ENCODE results near the gene ATAT1. TPM values are rescaled to one million over a fixed set of nuclear protein-coding genes. Genes with fewer than 3 reads are reported as not detected.

Gene ATAT1
- total and polyA plus RNA-seq, 9 of the 15 experiments (the other 6 are each of a cell fraction or from before 2014, with no cell fraction given) = 0.65 to 5.8 (median 1.6) TPM

DNA sequence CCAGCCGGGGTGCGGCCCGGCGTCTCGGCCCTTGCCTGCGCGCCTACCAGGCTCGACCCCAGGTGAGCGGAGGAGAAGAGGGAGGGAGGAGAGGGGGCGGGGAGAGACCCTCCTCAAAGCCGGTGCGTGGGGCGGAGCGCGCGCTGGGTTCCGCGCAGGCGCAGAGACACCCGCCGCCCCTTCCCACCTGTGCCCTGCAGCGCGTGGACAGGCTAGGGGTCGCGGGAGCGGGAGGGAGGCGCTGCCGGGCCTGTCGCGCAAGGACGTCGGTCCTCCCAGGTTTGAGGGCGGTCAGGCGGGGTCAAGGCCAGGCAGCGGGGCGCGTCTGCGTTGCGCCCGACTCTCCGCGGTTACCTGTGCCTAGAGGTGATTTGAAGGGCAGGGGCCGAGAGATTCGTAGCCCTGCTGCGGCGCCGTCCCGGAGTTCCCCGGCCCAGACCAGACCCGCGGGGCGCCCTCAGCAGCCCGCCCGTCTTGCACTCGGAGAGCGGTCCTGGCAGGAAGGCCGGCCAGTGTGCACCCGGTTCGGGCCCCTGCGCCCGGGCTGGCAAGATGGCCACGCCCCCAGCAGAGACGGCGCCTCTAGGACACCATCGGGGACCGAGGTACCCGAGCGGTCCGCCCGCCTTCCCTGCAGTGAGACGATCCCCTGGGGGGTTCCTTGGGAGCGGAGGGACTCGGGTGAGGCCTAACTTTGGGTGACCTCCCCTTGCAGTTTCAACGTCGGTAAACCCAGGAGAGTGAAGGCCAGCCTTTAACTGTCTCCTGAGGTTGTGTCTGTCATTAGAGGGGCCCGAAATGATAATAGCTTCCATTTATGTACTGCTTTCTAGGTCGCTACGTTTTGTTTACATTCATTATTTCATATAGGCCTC, 20.8 kb downstream of the ATAT1 start (continued):
- TF ChIP-seq STAG1 (CRISPR knock-in tag; IDR thresholded peaks at IDR 0.05; ENCODE audit: borderline replicate concordance) (peak; percentile 53; the same call in 1 of the 2 replicates), POLR2AphosphoS2 (IDR thresholded peaks at IDR 0.05; ENCODE audit: low read length) (no peak), NR2F6 (CRISPR knock-in tag; IDR thresholded peaks at IDR 0.05) (no peak), HNRNPH1 (optimal IDR thresholded peaks at IDR 0.05; ENCODE audit: low read depth, low read length) (peak; percentile 39), ZNF140 (CRISPR knock-in tag; IDR thresholded peaks at IDR 0.05) (no peak), SRSF7 (optimal IDR thresholded peaks at IDR 0.05; ENCODE audit: low read depth, low read length) (peak; percentile 22), HSF4 (CRISPR knock-in tag; IDR thresholded peaks at IDR 0.05; ENCODE audit: borderline replicate concordance) (no peak), NFIC (IDR thresholded peaks at IDR 0.05) (no peak; the same call in 1 of the 2 replicates), ZNF134 (CRISPR knock-in tag; conservative IDR thresholded peaks at IDR 0.05) (0 out of 2 replicates have a peak, but pooled peaks have one; percentile 5), FOXJ2 (tag; IDR thresholded peaks at IDR 0.05) (no peak), ZNF12 (CRISPR knock-in tag; IDR thresholded peaks at IDR 0.05) (peak; percentile 74; the same call in 1 of the 2 replicates), ARNT (IDR thresholded peaks at IDR 0.05) (no peak), ZNF354B (CRISPR knock-in tag; IDR thresholded peaks at IDR 0.05) (no peak), DACH1 (IDR thresholded peaks at IDR 0.05; ENCODE audit: partially characterized antibody) (no peak)
- TF ChIP-seq, protein P1, sequence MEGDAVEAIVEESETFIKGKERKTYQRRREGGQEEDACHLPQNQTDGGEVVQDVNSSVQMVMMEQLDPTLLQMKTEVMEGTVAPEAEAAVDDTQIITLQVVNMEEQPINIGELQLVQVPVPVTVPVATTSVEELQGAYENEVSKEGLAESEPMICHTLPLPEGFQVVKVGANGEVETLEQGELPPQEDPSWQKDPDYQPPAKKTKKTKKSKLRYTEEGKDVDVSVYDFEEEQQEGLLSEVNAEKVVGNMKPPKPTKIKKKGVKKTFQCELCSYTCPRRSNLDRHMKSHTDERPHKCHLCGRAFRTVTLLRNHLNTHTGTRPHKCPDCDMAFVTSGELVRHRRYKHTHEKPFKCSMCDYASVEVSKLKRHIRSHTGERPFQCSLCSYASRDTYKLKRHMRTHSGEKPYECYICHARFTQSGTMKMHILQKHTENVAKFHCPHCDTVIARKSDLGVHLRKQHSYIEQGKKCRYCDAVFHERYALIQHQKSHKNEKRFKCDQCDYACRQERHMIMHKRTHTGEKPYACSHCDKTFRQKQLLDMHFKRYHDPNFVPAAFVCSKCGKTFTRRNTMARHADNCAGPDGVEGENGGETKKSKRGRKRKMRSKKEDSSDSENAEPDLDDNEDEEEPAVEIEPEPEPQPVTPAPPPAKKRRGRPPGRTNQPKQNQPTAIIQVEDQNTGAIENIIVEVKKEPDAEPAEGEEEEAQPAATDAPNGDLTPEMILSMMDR (IDR thresholded peaks at IDR 0.05 in 2 of 3, conservative IDR thresholded peaks at IDR 0.05 in 1 of 3; ENCODE audit: insufficient read depth in 2 of 3, low read depth in 1 of 3, low read length in 3 of 3) = no peak
- TF ChIP-seq, protein P2, sequence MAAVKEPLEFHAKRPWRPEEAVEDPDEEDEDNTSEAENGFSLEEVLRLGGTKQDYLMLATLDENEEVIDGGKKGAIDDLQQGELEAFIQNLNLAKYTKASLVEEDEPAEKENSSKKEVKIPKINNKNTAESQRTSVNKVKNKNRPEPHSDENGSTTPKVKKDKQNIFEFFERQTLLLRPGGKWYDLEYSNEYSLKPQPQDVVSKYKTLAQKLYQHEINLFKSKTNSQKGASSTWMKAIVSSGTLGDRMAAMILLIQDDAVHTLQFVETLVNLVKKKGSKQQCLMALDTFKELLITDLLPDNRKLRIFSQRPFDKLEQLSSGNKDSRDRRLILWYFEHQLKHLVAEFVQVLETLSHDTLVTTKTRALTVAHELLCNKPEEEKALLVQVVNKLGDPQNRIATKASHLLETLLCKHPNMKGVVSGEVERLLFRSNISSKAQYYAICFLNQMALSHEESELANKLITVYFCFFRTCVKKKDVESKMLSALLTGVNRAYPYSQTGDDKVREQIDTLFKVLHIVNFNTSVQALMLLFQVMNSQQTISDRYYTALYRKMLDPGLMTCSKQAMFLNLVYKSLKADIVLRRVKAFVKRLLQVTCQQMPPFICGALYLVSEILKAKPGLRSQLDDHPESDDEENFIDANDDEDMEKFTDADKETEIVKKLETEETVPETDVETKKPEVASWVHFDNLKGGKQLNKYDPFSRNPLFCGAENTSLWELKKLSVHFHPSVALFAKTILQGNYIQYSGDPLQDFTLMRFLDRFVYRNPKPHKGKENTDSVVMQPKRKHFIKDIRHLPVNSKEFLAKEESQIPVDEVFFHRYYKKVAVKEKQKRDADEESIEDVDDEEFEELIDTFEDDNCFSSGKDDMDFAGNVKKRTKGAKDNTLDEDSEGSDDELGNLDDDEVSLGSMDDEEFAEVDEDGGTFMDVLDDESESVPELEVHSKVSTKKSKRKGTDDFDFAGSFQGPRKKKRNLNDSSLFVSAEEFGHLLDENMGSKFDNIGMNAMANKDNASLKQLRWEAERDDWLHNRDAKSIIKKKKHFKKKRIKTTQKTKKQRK (IDR thresholded peaks at IDR 0.05; ENCODE audit: borderline replicate concordance, low read depth, low read length) = no peak
- TF ChIP-seq, protein P3, sequence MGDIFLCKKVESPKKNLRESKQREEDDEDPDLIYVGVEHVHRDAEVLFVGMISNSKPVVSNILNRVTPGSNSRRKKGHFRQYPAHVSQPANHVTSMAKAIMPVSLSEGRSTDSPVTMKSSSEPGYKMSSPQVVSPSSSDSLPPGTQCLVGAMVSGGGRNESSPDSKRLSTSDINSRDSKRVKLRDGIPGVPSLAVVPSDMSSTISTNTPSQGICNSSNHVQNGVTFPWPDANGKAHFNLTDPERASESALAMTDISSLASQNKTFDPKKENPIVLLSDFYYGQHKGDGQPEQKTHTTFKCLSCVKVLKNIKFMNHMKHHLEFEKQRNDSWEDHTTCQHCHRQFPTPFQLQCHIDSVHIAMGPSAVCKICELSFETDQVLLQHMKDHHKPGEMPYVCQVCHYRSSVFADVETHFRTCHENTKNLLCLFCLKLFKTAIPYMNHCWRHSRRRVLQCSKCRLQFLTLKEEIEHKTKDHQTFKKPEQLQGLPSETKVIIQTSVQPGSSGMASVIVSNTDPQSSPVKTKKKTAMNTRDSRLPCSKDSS (IDR thresholded peaks at IDR 0.05; ENCODE audit: low read depth, partially characterized antibody) = no peak
- TF ChIP-seq, protein P4, sequence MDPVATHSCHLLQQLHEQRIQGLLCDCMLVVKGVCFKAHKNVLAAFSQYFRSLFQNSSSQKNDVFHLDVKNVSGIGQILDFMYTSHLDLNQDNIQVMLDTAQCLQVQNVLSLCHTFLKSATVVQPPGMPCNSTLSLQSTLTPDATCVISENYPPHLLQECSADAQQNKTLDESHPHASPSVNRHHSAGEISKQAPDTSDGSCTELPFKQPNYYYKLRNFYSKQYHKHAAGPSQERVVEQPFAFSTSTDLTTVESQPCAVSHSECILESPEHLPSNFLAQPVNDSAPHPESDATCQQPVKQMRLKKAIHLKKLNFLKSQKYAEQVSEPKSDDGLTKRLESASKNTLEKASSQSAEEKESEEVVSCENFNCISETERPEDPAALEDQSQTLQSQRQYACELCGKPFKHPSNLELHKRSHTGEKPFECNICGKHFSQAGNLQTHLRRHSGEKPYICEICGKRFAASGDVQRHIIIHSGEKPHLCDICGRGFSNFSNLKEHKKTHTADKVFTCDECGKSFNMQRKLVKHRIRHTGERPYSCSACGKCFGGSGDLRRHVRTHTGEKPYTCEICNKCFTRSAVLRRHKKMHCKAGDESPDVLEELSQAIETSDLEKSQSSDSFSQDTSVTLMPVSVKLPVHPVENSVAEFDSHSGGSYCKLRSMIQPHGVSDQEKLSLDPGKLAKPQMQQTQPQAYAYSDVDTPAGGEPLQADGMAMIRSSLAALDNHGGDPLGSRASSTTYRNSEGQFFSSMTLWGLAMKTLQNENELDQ (CRISPR knock-in tag; IDR thresholded peaks at IDR 0.05; ENCODE audit: borderline replicate concordance) = no peak; the same call in 1 of the 2 replicates

Measured in K562 (cell line).